ENCODE measurements around the gene BAZ1B.
"Not testable (repeated sequence)": the region's sequence is repeated elsewhere in the genome, so short reads cannot be mapped to it uniquely, and the experiment has no call there.

The BAZ1B gene

GRCh38 chr7:73557397-73558257 is 35.5 kb upstream of the BAZ1B start, which contains the start of gene BCL7B:
Gene BCL7B (minus strand): TSS chr7:73557690. CDS start chr7:73557578, 112 bp downstream.
- H3K4me1 ChIP-seq (ENCODE audit: control insufficient read depth, insufficient read depth, low read length) = peaks cover 31% of the 10 kb centered on the region
- peak within 1 kb of the TSS; percentile 93 for H3K9ac ChIP-seq (ENCODE audit: low read length)
- H3K27me3 ChIP-seq (replicated peaks; ENCODE audit: control insufficient read depth, insufficient read depth, low read length) = no peaks in the 10 kb centered on the region
- H3K9me3 ChIP-seq (ENCODE audit: control insufficient read depth, low read length) = no peaks in the 10 kb centered on the region
- H3K36me3 ChIP-seq (ENCODE audit: control insufficient read depth, insufficient read depth, low read length, severe bottlenecking) = peaks cover 3% of the 10 kb centered on the region
- DNase-seq (ENCODE audit: low read depth) = peak; percentile 86
- H3K4me3 ChIP-seq (ENCODE audit: low read length) = peak within 1 kb of the TSS; percentile 89

GRCh38 chr7:73557108-73557396 is 35.0 kb upstream of the BAZ1B start:
- Histone ChIP-seq H3K9me3 (ENCODE audit: control insufficient read depth, low read length) (no peaks in the 10 kb centered on the region), H3K36me3 (ENCODE audit: control insufficient read depth, insufficient read depth, low read length, severe bottlenecking) (peaks cover 7% of the 10 kb centered on the region)

GRCh38 chr7:73556208-73557107 is 34.4 kb upstream of the BAZ1B start:
- Histone ChIP-seq H3K36me3 (ENCODE audit: control insufficient read depth, insufficient read depth, low read length, severe bottlenecking) (peaks cover 11% of the 10 kb centered on the region), H3K4me1 (ENCODE audit: control insufficient read depth, insufficient read depth, low read length) (peaks cover 31% of the 10 kb centered on the region), H3K9me3 (ENCODE audit: control insufficient read depth, low read length) (no peaks in the 10 kb centered on the region), H3K27me3 (replicated peaks; ENCODE audit: control insufficient read depth, insufficient read depth, low read length) (no peaks in the 10 kb centered on the region), H3K4me3 (ENCODE audit: low read length) (peak overlapping the region; percentile 89), H3K9ac (ENCODE audit: low read length) (peak overlapping the region; percentile 93)
- no peak for DNase-seq (ENCODE audit: low read depth)

More at GRCh38 chr7:73557108-73557396, 35.0 kb upstream of the BAZ1B start:
- H3K4me3 ChIP-seq (ENCODE audit: low read length) = peak overlapping the region; percentile 89
- H3K27me3 ChIP-seq (replicated peaks; ENCODE audit: control insufficient read depth, insufficient read depth, low read length) = no peaks in the 10 kb centered on the region
- H3K4me1 ChIP-seq (ENCODE audit: control insufficient read depth, insufficient read depth, low read length) = peaks cover 31% of the 10 kb centered on the region
- peak overlapping the region; percentile 93 for H3K9ac ChIP-seq (ENCODE audit: low read length)
- DNase-seq (ENCODE audit: low read depth) = peak; percentile 98

- Histone ChIP-seq H3K4me3 (ENCODE audit: low read length) (peak overlapping the region; percentile 89), H3K4me1 (ENCODE audit: control insufficient read depth, insufficient read depth, low read length) (peaks cover 30% of the 10 kb centered on the region)
Observed at GRCh38 chr7:73555411-73555982, 33.4 kb upstream of the BAZ1B start.

GRCh38 chr7:73550093-73550492 is 28.0 kb upstream of the BAZ1B start:
- not testable (repeated sequence) for DNase-seq (ENCODE audit: low read depth); H3K4me1 ChIP-seq (ENCODE audit: control insufficient read depth, insufficient read depth, low read length); H3K9me3 ChIP-seq (ENCODE audit: control insufficient read depth, low read length); H3K27me3 ChIP-seq (replicated peaks; ENCODE audit: control insufficient read depth, insufficient read depth, low read length); H3K4me3 ChIP-seq (ENCODE audit: low read length); H3K9ac ChIP-seq (ENCODE audit: low read length)
- H3K36me3 ChIP-seq (ENCODE audit: control insufficient read depth, insufficient read depth, low read length, severe bottlenecking) = peaks cover 36% of the 10 kb centered on the region

More at GRCh38 chr7:73555411-73555982, 33.4 kb upstream of the BAZ1B start:
- DNase-seq (ENCODE audit: low read depth) = no peak
- peaks cover 18% of the 10 kb centered on the region for H3K36me3 ChIP-seq (ENCODE audit: control insufficient read depth, insufficient read depth, low read length, severe bottlenecking)
- no peaks in the 10 kb centered on the region for H3K27me3 ChIP-seq (replicated peaks; ENCODE audit: control insufficient read depth, insufficient read depth, low read length)
- H3K9me3 ChIP-seq (ENCODE audit: control insufficient read depth, low read length) = no peaks in the 10 kb centered on the region
- peak overlapping the region; percentile 93 for H3K9ac ChIP-seq (ENCODE audit: low read length)

GRCh38 chr7:73549176-73549575 is 27.1 kb upstream of the BAZ1B start:
- H3K9ac ChIP-seq (ENCODE audit: low read length) = no peak overlapping the region
- H3K36me3 ChIP-seq (ENCODE audit: control insufficient read depth, insufficient read depth, low read length, severe bottlenecking) = peaks cover 33% of the 10 kb centered on the region
- no peak overlapping the region for H3K4me3 ChIP-seq (ENCODE audit: low read length)
- no peaks in the 10 kb centered on the region for H3K27me3 ChIP-seq (replicated peaks; ENCODE audit: control insufficient read depth, insufficient read depth, low read length)
- no peaks in the 10 kb centered on the region for H3K9me3 ChIP-seq (ENCODE audit: control insufficient read depth, low read length)
- H3K4me1 ChIP-seq (ENCODE audit: control insufficient read depth, insufficient read depth, low read length) = no peaks in the 10 kb centered on the region
- no peak for DNase-seq (ENCODE audit: low read depth)

GRCh38 chr7:73547841-73548240 is 25.7 kb upstream of the BAZ1B start:
- DNase-seq (ENCODE audit: low read depth) = no peak
- no peaks in the 10 kb centered on the region for H3K27me3 ChIP-seq (replicated peaks; ENCODE audit: control insufficient read depth, insufficient read depth, low read length)
- H3K9me3 ChIP-seq (ENCODE audit: control insufficient read depth, low read length) = no peaks in the 10 kb centered on the region
- peaks cover 44% of the 10 kb centered on the region for H3K36me3 ChIP-seq (ENCODE audit: control insufficient read depth, insufficient read depth, low read length, severe bottlenecking)
- no peaks in the 10 kb centered on the region for H3K4me1 ChIP-seq (ENCODE audit: control insufficient read depth, insufficient read depth, low read length)
- H3K9ac ChIP-seq (ENCODE audit: low read length) = no peak overlapping the region
- H3K4me3 ChIP-seq (ENCODE audit: low read length) = no peak overlapping the region

GRCh38 chr7:73544678-73545077 is 22.6 kb upstream of the BAZ1B start:
- no peaks in the 10 kb centered on the region for H3K9me3 ChIP-seq (ENCODE audit: control insufficient read depth, low read length)
- no peak overlapping the region for H3K9ac ChIP-seq (ENCODE audit: low read length)
- peaks cover 47% of the 10 kb centered on the region for H3K36me3 ChIP-seq (ENCODE audit: control insufficient read depth, insufficient read depth, low read length, severe bottlenecking)
- DNase-seq (ENCODE audit: low read depth) = no peak
- no peaks in the 10 kb centered on the region for H3K27me3 ChIP-seq (replicated peaks; ENCODE audit: control insufficient read depth, insufficient read depth, low read length)
- H3K4me3 ChIP-seq (ENCODE audit: low read length) = no peak overlapping the region
- no peaks in the 10 kb centered on the region for H3K4me1 ChIP-seq (ENCODE audit: control insufficient read depth, insufficient read depth, low read length)

- Histone ChIP-seq H3K36me3 (ENCODE audit: control insufficient read depth, insufficient read depth, low read length, severe bottlenecking) (peaks cover 61% of the 10 kb centered on the region), H3K27me3 (replicated peaks; ENCODE audit: control insufficient read depth, insufficient read depth, low read length) (no peaks in the 10 kb centered on the region), H3K4me3 (ENCODE audit: low read length) (no peak overlapping the region), H3K4me1 (ENCODE audit: control insufficient read depth, insufficient read depth, low read length) (no peaks in the 10 kb centered on the region), H3K9me3 (ENCODE audit: control insufficient read depth, low read length) (no peaks in the 10 kb centered on the region), H3K9ac (ENCODE audit: low read length) (no peak overlapping the region)
- DNase-seq (ENCODE audit: low read depth) = no peak
Observed at GRCh38 chr7:73541722-73542121, 19.6 kb upstream of the BAZ1B start.

GRCh38 chr7:73539709-73540108 is 17.6 kb upstream of the BAZ1B start:
- no peaks in the 10 kb centered on the region for H3K9me3 ChIP-seq (ENCODE audit: control insufficient read depth, low read length)
- H3K4me3 ChIP-seq (ENCODE audit: low read length) = no peak overlapping the region
- no peaks in the 10 kb centered on the region for H3K4me1 ChIP-seq (ENCODE audit: control insufficient read depth, insufficient read depth, low read length)
- H3K9ac ChIP-seq (ENCODE audit: low read length) = no peak overlapping the region
- no peaks in the 10 kb centered on the region for H3K27me3 ChIP-seq (replicated peaks; ENCODE audit: control insufficient read depth, insufficient read depth, low read length)
- DNase-seq (ENCODE audit: low read depth) = no peak
- H3K36me3 ChIP-seq (ENCODE audit: control insufficient read depth, insufficient read depth, low read length, severe bottlenecking) = peaks cover 74% of the 10 kb centered on the region

GRCh38 chr7:73538510-73538909 is 16.4 kb upstream of the BAZ1B start:
- H3K4me3 ChIP-seq (ENCODE audit: low read length); H3K4me1 ChIP-seq (ENCODE audit: control insufficient read depth, insufficient read depth, low read length); DNase-seq (ENCODE audit: low read depth); H3K27me3 ChIP-seq (replicated peaks; ENCODE audit: control insufficient read depth, insufficient read depth, low read length); H3K9me3 ChIP-seq (ENCODE audit: control insufficient read depth, low read length); H3K9ac ChIP-seq (ENCODE audit: low read length): not testable (repeated sequence)
- peaks cover 69% of the 10 kb centered on the region for H3K36me3 ChIP-seq (ENCODE audit: control insufficient read depth, insufficient read depth, low read length, severe bottlenecking)
